Osteocyte (in vitro differentiated cells): Measurements from ENCODE around the gene EFNA5. TPM values are rescaled to one million over a fixed set of nuclear protein-coding genes. Genes with fewer than 3 reads are reported as not detected.
"Not testable (repeated sequence)": the region's sequence is repeated elsewhere in the genome, so short reads cannot be mapped to it uniquely, and the experiment has no call there.

ENCODE experiments used
- DNase-seq: peaks from one replicate; pipeline ENCODE4 v3.0.0; 2021; ENCODE audit warnings: mixed read lengths; ENCODE audit not compliant: unreplicated experiment; ENCODE audit errors: extremely low spot score
- H3K27ac Mint-ChIP-seq: one replicate; pipeline ENCODE4 v1.8.0; 2021; ENCODE audit warnings: mild to moderate bottlenecking, mixed read lengths; ENCODE audit not compliant: unreplicated experiment
- H3K27me3 Mint-ChIP-seq: one replicate; pipeline ENCODE4 v1.8.0; 2021; ENCODE audit warnings: mixed read lengths; ENCODE audit not compliant: unreplicated experiment
- H3K36me3 Mint-ChIP-seq: one replicate; pipeline ENCODE4 v1.8.0; 2021; ENCODE audit warnings: mixed read lengths; ENCODE audit not compliant: unreplicated experiment
- H3K4me1 Mint-ChIP-seq: one replicate; pipeline ENCODE4 v1.8.0; 2021; ENCODE audit warnings: mixed read lengths; ENCODE audit not compliant: unreplicated experiment
- H3K4me3 Mint-ChIP-seq: one replicate; pipeline ENCODE4 v1.8.0; 2021; ENCODE audit warnings: mild to moderate bottlenecking, moderate library complexity, mixed read lengths; ENCODE audit not compliant: unreplicated experiment
- H3K9me3 Mint-ChIP-seq: one replicate; pipeline ENCODE4 v1.8.0; 2021; ENCODE audit warnings: mixed read lengths; ENCODE audit not compliant: unreplicated experiment
- total RNA-seq: library from RNA; stranded (reverse); gene quantifications from 2 replicates; pipeline ENCODE4 v1.2.1, GENCODE V29; 2021
- TF ChIP-seq, protein P1 (sequence below): fragments of 200-600 bp; sonication (generic); IDR thresholded peaks from 2 replicates; pipeline ENCODE4 v1.5.0; 2021; ENCODE audit warnings: antibody characterized with exemption, mild to moderate bottlenecking, moderate library complexity

EFNA5 gene
- total RNA-seq, 1 donor from 2014 or later, result 34.2 TPM

DNA sequence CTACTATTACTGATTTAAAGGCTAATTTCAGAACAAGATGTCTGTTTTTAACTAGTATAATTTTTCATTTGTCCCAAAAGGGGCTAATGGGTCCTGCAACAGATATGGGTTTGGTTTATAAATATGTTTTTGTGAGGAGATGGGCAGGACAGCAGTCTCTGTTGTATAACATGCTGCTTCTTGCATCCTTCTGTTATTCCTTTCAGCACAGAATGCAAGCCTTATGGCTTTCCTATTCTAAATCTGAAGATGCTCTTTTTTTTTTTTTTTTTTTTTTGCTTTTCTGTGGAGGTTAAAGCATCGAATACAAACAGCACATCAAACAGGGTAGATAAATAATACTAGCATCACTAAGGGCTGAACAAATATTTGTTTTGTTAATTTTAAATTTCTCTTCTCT is 235.7 kb downstream of the EFNA5 start:
- TF ChIP-seq, protein P1, sequence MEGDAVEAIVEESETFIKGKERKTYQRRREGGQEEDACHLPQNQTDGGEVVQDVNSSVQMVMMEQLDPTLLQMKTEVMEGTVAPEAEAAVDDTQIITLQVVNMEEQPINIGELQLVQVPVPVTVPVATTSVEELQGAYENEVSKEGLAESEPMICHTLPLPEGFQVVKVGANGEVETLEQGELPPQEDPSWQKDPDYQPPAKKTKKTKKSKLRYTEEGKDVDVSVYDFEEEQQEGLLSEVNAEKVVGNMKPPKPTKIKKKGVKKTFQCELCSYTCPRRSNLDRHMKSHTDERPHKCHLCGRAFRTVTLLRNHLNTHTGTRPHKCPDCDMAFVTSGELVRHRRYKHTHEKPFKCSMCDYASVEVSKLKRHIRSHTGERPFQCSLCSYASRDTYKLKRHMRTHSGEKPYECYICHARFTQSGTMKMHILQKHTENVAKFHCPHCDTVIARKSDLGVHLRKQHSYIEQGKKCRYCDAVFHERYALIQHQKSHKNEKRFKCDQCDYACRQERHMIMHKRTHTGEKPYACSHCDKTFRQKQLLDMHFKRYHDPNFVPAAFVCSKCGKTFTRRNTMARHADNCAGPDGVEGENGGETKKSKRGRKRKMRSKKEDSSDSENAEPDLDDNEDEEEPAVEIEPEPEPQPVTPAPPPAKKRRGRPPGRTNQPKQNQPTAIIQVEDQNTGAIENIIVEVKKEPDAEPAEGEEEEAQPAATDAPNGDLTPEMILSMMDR, result no peak
- no peak for DNase-seq

DNA sequence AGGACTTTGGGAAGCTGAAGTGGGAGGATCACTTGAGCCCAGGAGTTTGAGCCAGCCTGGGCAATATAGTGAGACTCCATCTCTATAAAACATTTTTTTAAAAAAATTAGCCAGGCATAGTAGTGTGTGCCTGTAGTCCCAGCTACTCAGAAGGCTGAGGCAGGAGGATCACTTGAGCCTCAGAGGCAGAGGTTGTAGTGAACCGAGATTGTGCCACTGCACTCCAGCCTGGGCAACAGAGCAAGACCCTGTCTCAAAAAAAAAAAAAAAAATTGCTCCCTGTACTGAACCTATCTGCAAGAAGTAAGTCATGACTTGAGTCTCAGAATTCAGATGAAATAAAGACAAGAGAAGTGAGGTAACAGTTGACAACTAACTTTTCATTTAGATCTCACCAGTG is 237.1 kb downstream of the EFNA5 start:
- peaks cover 30% of the 10 kb centered on the region for H3K4me1 Mint-ChIP-seq
- not testable (repeated sequence) for H3K27ac Mint-ChIP-seq, H3K27me3 Mint-ChIP-seq, DNase-seq, H3K4me3 Mint-ChIP-seq, H3K9me3 Mint-ChIP-seq, H3K36me3 Mint-ChIP-seq

More for the DNA sequence above, 235.7 kb downstream of the EFNA5 start:
- peaks cover 21% of the 10 kb centered on the region for H3K4me1 Mint-ChIP-seq
- H3K27me3 Mint-ChIP-seq, result no peaks in the 10 kb centered on the region
- peaks cover 5% of the 10 kb centered on the region for H3K36me3 Mint-ChIP-seq
- H3K4me3 Mint-ChIP-seq, result no peak overlapping the region
- H3K27ac Mint-ChIP-seq, result no peak overlapping the region
- H3K9me3 Mint-ChIP-seq, result no peaks in the 10 kb centered on the region

DNA sequence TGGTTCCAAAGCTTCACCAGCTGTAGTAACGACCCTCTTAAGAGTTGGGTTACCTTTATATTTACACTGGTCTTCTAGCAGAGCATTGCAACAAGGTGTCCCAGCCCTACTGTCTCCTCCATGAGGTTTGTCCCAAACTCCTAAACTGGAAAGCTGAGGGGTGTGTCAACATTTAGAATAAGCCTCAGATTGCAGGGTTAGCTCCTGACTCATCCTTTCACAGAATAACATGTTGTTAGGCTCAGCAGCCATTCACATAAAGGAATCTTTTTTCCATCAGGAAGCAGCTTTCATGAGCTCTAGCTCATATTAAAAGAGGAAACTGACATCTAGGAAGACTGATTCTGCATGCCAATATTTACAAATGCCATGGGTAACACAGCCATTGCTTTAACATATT is 238.7 kb downstream of the EFNA5 start:
- Mint-ChIP-seq H3K4me3 (no peak overlapping the region), H3K27me3 (no peaks in the 10 kb centered on the region), H3K27ac (no peak overlapping the region), H3K36me3 (no peaks in the 10 kb centered on the region), H3K9me3 (no peaks in the 10 kb centered on the region), H3K4me1 (peaks cover 34% of the 10 kb centered on the region)
- TF ChIP-seq, protein P1, result no peak
- no peak for DNase-seq

DNA sequence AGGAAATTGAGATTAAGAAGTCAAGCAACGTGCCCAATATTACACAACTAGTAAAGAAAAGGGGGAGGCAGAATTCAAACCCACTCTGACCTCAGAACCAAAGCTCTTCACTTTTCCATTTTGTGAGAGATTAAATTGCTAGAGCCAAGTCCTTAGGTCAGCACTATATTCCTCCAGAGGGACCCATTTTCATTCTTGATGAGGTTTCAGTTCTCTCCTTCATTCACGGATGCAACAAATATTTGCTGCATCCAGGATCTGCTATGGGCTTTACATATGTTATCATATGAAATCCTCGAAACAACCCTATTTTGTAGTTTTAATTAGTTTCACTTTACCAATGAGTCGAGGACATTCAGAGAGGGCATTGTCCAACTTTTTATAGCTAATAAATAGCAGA is 239.2 kb downstream of the EFNA5 start:
- Mint-ChIP-seq H3K4me3 (no peak overlapping the region), H3K9me3 (no peaks in the 10 kb centered on the region), H3K4me1 (peaks cover 34% of the 10 kb centered on the region), H3K27ac (no peak overlapping the region), H3K27me3 (no peaks in the 10 kb centered on the region), H3K36me3 (no peaks in the 10 kb centered on the region)
- TF ChIP-seq, protein P1, result no peak
- no peak for DNase-seq

DNA sequence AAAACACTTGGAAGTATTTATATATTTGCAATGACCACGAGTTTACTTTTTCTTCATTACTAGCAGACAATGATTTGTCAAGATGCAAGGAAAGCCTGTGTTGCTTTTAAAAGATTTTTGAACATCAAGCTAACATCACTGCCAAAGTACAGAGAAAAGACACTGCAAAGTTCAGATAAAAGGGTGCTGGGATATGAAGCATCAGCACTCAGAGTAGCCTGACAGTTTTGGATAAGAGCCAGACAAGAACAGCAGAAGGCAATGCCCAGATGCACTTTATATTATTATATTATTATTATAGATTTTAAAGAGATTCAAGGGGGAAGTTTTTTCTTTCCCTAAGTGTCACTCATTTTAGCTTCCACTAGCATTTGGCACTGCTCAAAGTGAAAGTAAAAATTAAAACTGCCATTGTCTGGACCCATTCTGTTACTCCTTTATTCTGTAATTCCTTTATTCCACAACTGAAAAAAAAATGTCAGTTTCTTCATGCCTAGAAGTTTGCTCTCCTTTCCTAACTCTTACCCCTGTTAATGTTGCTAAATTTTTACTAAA is 240.6 kb downstream of the EFNA5 start:
- Mint-ChIP-seq H3K36me3 (no peaks in the 10 kb centered on the region), H3K4me3 (peak overlapping the region; percentile 67), H3K4me1 (peaks cover 48% of the 10 kb centered on the region), H3K27me3 (no peaks in the 10 kb centered on the region), H3K9me3 (no peaks in the 10 kb centered on the region), H3K27ac (peak overlapping the region; percentile 84)
- TF ChIP-seq, protein P1, result no peak
- DNase-seq, result no peak
